GM19397 (cell line): ENCODE measurements around the gene DIS3L.
"Not testable (repeated sequence)": the region's sequence is repeated elsewhere in the genome, so short reads cannot be mapped to it uniquely, and the experiment has no call there.

Experiments
- ATAC-seq: cut with Tn5 transposase; IDR thresholded peaks from one replicate; pipeline ENCODE4 v1.9.1; 2021; ENCODE audit warnings: mild to moderate bottlenecking, moderate library complexity; ENCODE audit not compliant: unreplicated experiment

The DIS3L gene

DNA sequence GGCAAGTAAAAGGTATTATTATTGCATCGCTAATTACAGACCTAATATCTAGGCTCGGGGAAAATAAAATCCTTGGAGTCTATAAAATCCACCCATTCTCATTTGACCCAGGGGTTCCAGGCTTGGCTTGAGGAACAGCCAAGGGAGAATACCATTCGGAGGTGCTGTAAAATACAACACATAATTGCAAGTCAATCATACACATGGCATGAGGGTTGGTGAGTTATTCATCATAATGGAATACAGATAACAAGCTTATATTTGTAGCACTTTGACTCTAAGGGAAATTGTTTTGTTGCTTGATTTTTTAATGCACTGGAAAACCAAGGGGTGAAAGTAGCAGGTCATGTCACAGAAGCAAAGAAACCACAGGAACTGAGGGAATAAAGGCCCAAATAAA lies 16.8 kb upstream of the DIS3L start:
- ATAC-seq: no peak

DNA sequence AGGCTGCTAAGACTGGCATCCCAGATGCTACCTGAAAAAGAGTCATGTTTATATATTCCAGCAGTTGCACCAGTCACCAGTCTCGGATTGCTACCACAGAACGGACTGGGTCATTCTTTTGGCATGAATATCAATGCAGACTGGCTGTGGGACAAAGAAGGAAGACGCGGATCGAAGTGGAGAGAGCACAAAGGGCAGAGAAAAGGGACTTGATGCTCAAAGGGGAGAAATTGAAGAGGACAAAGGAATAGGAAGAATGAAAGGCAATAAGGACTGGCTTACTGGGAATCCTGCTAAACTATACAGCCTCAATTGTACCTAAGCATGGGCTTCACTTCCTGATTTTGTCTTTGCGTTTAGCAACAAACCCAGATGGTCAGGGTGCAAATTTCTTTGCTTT lies 15.3 kb upstream of the DIS3L start:
- ATAC-seq: no peak

GRCh38 chr15:66278671-66279070 lies 14.7 kb upstream of the DIS3L start:
- ATAC-seq: no peak

GRCh38 chr15:66284271-66284670 lies 9.1 kb upstream of the DIS3L start:
- ATAC-seq: no peak

DNA sequence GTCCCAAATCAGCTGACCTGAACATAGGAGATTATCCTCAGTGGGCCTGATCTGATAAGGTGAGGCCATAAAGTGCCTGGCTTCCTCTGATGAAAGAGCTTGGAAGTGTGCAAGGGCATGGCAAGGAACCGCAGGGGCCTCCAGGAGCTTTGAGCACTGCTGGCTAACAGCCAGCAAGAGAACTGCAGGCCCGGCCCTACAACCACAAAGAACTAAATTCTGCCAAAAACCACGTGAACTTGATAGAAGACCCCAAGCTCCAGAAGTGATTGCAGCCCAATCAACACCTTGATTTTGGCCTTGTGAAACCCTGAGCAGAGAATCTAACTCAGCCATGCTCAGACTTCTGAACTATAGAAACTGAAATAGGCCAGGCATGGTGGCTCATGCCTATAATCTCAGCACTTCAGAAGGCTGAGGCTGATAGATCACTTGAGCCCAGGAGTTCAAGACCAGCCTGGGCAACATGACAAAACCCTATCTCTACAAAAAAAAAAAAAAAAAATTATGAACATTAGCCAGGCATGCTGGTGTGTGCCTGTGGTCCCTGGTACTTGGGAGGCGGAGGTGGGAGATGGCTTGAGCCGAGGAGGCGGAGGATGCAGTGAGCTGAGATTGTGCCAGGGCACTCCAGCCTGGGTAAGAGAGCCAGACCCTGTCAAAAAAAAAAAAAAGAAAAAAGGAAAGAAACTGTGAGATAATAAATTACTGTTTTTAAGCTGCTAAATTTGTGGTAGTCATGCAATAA lies 7.7 kb upstream of the DIS3L start:
- ATAC-seq: no peak

GRCh38 chr15:66287461-66288057 lies 5.8 kb upstream of the DIS3L start:
- no peak for ATAC-seq

GRCh38 chr15:66288093-66288492 lies 5.3 kb upstream of the DIS3L start:
- ATAC-seq: no peak

DNA sequence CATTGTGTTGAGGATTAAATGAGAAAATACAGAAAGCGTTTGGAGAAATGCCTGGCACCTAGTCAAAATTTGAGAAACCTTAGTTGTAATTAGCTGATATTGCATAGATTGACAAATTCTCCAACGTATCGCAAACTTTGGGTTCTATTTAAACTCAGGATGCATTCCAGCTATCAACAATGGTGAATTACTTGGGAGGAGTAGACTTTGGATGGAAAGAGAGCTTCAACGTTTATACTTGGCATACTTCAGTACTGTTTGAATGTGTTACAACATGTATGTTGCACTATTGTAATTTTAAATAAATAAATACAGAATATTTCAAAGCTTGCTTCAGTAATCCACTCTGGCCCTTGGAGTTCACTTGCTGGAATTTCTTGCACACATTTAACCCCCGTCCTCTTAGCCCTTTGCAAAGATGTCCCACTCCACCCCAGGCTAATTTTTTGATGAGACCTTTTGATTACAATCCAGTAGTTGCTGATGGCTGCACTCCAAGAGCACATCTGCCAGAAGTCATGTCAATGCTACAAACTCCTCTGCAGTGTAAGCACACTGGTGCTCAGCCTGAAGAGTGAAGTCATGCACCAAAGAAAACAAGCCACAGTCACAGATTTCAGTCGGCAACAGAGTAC lies 4.7 kb upstream of the DIS3L start:
- ATAC-seq: no peak

GRCh38 chr15:66290007-66290406 lies 3.4 kb upstream of the DIS3L start:
- no peak for ATAC-seq

DNA sequence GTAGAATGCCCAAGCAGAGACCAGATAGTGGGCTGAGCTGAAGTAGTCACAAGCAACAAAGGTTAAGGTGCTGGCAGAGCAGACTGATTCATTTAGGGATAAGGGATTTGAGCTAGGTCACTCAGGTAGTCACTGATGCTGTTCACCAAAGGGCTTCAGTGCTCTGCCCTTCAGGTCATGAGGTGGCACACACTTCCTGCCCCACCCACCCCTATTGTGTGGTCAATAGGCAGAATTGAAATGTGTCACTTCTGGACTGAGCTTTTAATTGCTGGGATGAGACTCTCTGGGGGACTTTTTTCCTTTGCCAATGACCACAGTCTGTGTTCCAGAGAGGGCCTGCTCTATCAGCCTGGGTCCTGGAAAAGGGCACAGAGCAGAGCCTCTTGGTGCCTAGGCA lies 2.9 kb upstream of the DIS3L start:
- ATAC-seq: no peak

DNA sequence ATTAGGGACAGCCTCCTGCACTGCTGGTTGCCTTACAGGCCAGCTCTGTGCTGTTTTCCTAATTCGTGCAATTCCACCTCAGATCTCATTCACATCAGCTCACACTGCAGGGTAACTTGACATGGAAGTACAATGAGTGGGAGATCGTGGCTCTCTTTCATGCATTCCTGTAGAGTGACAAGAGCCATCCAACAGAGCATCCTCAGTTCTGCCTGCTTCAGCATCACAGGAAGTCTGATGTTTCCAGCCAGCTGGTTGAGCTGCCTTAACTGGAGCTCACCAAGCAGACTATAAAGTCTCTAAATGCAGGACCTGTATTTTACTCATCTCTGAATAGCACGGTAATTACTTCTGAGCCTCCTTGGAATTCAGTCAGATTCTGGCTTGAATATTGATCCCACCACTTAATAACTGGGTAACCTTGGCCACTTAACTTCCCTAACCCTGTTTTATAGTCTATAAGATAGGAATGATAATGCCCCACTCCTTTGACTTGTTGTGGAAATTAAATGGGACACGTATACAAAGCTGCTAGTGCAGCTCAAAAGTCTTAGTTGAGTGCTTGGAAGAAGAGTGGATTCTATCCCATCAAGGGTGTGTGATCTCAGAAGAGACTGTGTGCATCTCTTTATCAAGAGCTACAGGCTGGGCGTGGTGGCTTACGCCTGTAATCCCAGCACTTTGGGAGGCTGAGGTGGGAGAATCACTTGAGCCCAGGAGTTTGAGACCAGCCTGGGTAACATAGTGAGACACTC lies 1.4 kb upstream of the DIS3L start:
- no peak for ATAC-seq

DNA sequence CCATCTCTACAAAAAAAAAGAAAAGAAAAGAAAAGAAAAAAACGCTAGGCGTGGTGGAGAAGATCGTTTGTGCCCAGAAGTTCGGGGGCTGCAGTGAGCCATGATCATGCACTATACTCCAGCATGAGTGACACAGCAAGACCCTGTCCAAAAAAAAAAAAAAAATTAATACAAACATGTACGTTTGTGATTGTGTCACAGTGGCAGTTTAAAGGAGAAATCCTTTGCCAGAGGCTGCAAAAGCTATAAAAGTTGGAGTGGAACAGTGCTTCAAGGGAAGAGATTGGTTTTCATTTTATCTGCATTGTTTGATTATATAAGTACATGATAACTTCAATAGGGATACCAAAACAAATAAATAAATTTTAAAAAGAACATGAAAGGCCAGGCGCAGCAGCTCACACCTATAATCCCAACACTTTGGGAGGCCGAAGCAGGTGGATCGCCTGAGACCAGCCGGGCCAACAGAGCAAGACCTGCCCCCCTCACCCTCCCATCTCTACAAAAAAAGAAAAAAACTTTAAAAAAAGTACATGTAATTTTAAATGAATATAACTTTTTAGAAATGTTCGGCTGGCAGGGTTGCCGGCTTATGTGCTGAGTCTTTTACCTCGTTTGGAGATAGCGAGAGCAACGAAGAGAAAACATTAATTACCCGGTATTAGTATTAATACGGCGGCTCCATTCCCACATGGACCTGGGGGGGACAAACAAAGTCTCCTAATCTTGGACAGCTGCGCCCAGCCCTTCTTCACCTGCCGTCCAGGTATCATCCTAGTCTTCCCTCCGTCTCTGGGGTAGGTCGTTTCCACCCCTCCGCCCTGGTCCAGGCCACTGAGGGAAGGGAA lies 573 bp upstream of the DIS3L start:
- no peak for ATAC-seq

GRCh38 chr15:66294157-66294931 lies 976 bp downstream of the DIS3L start:
- ATAC-seq: no peak

DNA sequence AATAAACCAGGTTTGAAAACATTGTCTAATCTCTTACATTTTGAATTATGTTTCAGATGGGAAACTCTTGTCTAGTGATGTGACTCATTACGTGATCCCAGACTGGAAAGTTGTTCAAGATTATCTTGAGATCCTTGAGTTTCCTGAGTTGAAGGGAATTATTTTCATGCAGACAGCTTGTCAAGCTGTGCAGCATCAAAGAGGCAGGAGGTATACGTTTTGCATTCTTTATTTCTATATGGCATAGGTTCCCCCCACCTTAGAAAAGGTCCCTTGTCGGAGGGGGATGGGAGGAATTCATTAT lies 1.5 kb downstream of the DIS3L start:
- ATAC-seq: no peak

DNA sequence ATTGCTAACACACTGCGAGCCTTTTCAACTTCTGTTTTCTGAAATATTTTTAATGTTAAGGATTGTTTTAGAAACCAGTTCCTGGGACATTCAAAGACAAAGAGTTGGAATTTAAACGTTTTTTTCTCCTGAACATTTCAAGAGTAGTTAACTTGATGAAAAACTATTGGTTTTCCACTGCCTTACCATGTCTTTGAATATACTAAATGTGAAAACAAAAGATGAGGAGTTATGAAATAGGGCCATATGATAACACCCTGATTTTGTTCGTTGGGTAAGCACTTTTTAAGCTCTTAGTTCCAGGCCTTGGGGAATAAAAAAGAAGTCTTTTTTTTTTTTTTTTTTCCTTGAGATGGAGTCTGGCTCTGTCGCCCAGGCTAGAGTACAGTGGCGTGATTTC lies 2.8 kb downstream of the DIS3L start:
- ATAC-seq: no peak

GRCh38 chr15:66298803-66299251 lies 5.5 kb downstream of the DIS3L start:
- ATAC-seq: no peak

DNA sequence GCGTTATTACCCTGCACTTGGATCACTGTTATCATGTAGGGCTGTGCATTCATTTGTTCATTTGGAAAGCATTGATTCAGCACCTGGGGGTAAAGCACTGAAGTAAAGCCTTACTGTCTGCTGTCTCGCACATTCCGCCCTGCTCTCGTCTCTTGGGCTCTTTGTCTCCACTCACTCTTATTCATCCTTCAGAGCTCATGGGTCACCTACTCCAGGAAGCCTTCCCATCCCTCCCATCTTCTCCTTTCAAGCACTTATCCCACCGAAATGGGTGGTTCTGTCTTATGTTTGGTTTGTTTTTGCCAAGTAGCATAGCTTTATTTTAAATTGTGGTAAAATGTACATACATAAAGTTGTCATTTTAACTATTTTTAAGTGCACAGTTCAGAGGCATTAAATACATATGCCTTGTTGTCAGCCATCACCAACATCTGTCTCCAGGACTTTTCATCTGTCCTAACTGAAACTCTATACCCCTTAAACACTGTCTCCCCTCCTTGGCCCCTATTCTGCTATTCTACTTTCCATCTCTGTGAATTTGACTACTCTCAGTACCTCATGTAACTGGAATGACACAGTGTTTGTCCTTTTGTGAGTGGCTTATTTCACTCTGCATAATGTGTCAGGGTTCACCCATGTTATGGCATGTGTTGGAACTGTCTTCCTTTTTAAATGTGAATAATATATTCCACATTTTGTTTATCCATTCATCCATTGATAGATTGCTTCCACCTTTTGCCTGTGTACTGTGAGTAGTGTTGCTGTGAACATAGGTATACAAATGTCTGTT lies 9.3 kb downstream of the DIS3L start:
- ATAC-seq: no peak

GRCh38 chr15:66304425-66304824 lies 11.1 kb downstream of the DIS3L start:
- ATAC-seq: not testable (repeated sequence)

DNA sequence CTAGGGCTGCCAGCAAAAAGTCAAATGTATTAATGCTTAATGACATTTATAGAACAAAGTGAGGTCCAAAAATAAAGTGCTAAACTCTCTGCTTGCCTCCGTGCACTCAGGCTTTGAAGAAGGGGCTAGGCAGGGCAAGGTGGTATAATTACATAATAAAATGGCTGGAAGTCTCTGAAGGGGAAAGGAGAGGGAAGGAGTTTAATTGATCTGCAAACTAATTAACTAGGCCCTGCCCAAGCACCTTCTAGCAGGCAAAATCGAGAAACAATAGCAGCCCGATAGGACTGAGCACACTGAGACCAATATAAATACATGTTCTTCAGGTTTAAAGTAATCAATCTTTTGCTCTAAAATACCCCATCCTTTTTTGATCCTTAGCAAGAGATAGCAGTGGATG lies 13.0 kb downstream of the DIS3L start:
- ATAC-seq: no peak
